ENCODE measurements around the gene SORCS2. TPM values are rescaled to one million over a fixed set of nuclear protein-coding genes. Genes with fewer than 3 reads are reported as not detected.

The SORCS2 gene
- total RNA-seq, 2 donors from 2014 or later: 1.0 to 4.4 TPM

DNA sequence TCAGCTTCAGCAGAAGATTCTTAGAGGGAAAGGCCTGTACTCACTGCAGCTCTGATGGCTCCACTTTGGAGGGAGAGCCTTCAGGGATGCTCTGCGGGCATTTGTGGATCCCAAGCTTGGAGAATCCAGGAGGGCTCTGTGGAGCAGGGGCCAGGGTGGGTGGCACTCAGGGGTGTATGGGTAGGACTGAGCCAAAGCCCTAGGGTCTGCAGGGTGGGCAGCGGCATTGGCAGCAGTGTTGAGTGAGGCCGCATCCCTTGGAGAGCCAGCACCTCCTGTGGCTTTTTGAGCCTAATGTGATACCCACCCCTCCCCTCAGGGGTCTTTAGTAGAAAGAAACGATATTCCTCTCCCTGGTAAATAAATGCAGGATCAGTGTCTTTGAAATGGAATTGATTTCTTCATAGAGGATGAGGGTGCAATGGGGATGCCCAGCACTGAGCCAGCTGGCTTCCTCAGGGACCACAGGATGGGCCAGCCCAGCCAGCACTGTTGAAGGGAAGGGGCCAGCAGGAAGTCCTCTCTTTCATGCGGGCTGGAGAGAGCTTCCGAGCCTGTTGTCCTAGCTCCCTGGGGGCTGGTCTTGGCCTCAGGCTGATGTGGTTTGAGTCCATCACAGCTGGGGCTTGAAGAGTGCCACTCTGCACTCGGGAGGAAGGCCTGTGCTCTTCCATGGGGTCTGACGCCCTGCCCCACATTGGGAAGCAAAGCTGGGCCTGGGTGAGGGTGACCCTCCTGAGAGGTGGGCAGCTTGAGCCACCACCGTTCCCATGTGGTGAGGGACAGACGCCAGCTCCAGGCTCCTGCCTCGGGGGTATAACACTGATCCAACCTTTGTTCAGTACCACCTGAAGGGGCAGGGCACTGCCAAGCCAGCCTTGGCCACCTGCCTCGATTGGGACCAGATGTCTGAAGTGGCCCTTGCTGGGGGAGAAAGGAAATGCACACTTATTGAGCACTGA lies 192.9 kb downstream of the SORCS2 start:
- 72% methylated on average over 12 of the region's 12 CpGs for WGBS

GRCh38 chr4:7387925-7388324 lies 195.6 kb downstream of the SORCS2 start:
- Histone ChIP-seq H3K4me3 (no peak overlapping the region), H3K9me3 (no peaks in the 10 kb centered on the region), H3K4me1 (replicated peaks) (no peaks in the 10 kb centered on the region), H3K27me3 (replicated peaks; ENCODE audit: insufficient read depth) (no peaks in the 10 kb centered on the region), H3K36me3 (no peaks in the 10 kb centered on the region), H3K27ac (no peak overlapping the region)
- intact Hi-C loops (cut with DNase I): loop anchor here (10.0 kb wide), 1 partner anchor 1127 kb away; no protein-coding TSS in a partner anchor
- WGBS: 86% methylated on average over 6 of the region's 6 CpGs
- DNase-seq (ENCODE audit: low spot score): no peak
- TF ChIP-seq, protein P1, sequence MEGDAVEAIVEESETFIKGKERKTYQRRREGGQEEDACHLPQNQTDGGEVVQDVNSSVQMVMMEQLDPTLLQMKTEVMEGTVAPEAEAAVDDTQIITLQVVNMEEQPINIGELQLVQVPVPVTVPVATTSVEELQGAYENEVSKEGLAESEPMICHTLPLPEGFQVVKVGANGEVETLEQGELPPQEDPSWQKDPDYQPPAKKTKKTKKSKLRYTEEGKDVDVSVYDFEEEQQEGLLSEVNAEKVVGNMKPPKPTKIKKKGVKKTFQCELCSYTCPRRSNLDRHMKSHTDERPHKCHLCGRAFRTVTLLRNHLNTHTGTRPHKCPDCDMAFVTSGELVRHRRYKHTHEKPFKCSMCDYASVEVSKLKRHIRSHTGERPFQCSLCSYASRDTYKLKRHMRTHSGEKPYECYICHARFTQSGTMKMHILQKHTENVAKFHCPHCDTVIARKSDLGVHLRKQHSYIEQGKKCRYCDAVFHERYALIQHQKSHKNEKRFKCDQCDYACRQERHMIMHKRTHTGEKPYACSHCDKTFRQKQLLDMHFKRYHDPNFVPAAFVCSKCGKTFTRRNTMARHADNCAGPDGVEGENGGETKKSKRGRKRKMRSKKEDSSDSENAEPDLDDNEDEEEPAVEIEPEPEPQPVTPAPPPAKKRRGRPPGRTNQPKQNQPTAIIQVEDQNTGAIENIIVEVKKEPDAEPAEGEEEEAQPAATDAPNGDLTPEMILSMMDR (IDR thresholded peaks at IDR 0.05): no peak
- TF ChIP-seq POLR2AphosphoS5 (IDR thresholded peaks at IDR 0.05): no peak
- TF ChIP-seq POLR2A (IDR thresholded peaks at IDR 0.05): no peak

More for the DNA sequence above, 192.9 kb downstream of the SORCS2 start:
- no peak overlapping the region for H3K4me3 ChIP-seq
- intact Hi-C loops (cut with DNase I): loop anchor here (10.0 kb wide), 1 partner anchor 1130 kb away; no protein-coding TSS in a partner anchor
- no peaks in the 10 kb centered on the region for H3K36me3 ChIP-seq
- H3K4me1 ChIP-seq (replicated peaks): no peaks in the 10 kb centered on the region
- TF ChIP-seq, protein P1 (IDR thresholded peaks at IDR 0.05): no peak
- no peak for TF ChIP-seq POLR2A (IDR thresholded peaks at IDR 0.05)
- TF ChIP-seq POLR2AphosphoS5 (IDR thresholded peaks at IDR 0.05): no peak
- no peak overlapping the region for H3K27ac ChIP-seq
- H3K9me3 ChIP-seq: no peaks in the 10 kb centered on the region
- no peak for DNase-seq (ENCODE audit: low spot score)
- no peaks in the 10 kb centered on the region for H3K27me3 ChIP-seq (replicated peaks; ENCODE audit: insufficient read depth)

GRCh38 chr4:7388627-7389026 lies 196.3 kb downstream of the SORCS2 start:
- WGBS: 87% methylated on average over 13 of the region's 13 CpGs
- no peaks in the 10 kb centered on the region for H3K36me3 ChIP-seq
- no peak overlapping the region for H3K27ac ChIP-seq
- intact Hi-C loops (cut with DNase I): loop anchor here (10.0 kb wide), 1 partner anchor 1126 kb away; no protein-coding TSS in a partner anchor
- no peaks in the 10 kb centered on the region for H3K27me3 ChIP-seq (replicated peaks; ENCODE audit: insufficient read depth)
- TF ChIP-seq, protein P1 (IDR thresholded peaks at IDR 0.05): no peak
- TF ChIP-seq POLR2AphosphoS5 (IDR thresholded peaks at IDR 0.05) (no peak), POLR2A (IDR thresholded peaks at IDR 0.05) (no peak)
- H3K9me3 ChIP-seq: no peaks in the 10 kb centered on the region
- H3K4me3 ChIP-seq: no peak overlapping the region
- DNase-seq (ENCODE audit: low spot score): no peak
- no peaks in the 10 kb centered on the region for H3K4me1 ChIP-seq (replicated peaks)

DNA sequence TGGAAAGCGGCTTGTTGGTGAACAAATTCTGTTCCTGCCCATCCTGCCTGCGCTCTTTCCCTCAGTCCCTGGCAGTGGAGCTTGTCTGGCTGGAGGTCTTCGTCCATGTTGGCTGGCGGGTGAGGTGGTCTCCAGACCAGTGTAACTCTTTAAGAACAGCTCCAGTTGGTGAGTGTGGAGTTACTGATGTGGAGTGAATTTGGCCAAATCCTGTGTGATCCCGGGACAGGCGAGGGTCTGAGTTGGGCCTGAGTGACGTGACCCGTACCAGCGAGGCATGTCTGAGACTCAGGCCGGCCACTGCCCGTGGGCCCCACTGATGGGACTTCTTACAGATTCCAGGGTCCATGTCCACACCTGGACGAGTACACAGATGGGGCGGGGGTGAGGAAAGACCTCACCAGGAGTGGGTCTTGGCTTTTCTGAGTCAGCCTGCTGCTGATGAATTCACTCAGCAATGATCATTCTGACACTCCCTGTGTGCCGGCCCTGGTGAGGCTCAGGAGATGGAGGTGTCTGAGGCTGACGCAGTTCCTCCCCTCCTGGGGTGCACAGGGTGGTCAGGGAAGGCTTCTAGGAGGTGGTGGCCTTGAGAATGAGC lies 196.9 kb downstream of the SORCS2 start:
- Histone ChIP-seq H3K27me3 (replicated peaks; ENCODE audit: insufficient read depth) (no peaks in the 10 kb centered on the region), H3K36me3 (no peaks in the 10 kb centered on the region), H3K4me1 (replicated peaks) (no peaks in the 10 kb centered on the region), H3K27ac (no peak overlapping the region), H3K9me3 (no peaks in the 10 kb centered on the region), H3K4me3 (no peak overlapping the region)
- intact Hi-C loops (cut with DNase I): loop anchor here (10.0 kb wide), 1 partner anchor 1126 kb away; no protein-coding TSS in a partner anchor
- DNase-seq (ENCODE audit: low spot score): no peak
- TF ChIP-seq POLR2A (IDR thresholded peaks at IDR 0.05) (no peak), POLR2AphosphoS5 (IDR thresholded peaks at IDR 0.05) (no peak)
- TF ChIP-seq, protein P1 (IDR thresholded peaks at IDR 0.05): no peak
- WGBS: 87% methylated on average over 13 of the region's 15 CpGs

All from prostate gland (tissue), 2 donors.